Transverse colon (tissue), 4 donors: ENCODE results near the gene PSMD3. TPM values are rescaled to one million over a fixed set of nuclear protein-coding genes. Genes with fewer than 3 reads are reported as not detected.

Experiments used
- DNase-seq: peaks from one replicate; pipeline ENCODE4 v3.0.0-alpha.2; 2019
- H3K27ac ChIP-seq, 4 donors: fragments of 200-600 bp; sonication (generic); 2 replicates each; pipeline ENCODE4 v1.5.1; 2016 to 2018; ENCODE audit warnings: inconsistent platforms in 4 of 4
- H3K27me3 ChIP-seq: fragments of 200-600 bp; sonication (generic); 2 replicates; pipeline ENCODE4 v1.5.1; 2017; ENCODE audit warnings: inconsistent platforms
- H3K36me3 ChIP-seq, 4 donors: fragments of 200-600 bp; sonication (generic); 2 replicates each; pipeline ENCODE4 v1.5.1; 2017 to 2019; ENCODE audit warnings: inconsistent platforms in 4 of 4
- H3K4me1 ChIP-seq, 4 donors: fragments of 200-600 bp; sonication (generic); 2 replicates each; pipeline ENCODE4 v1.5.1; 2017 to 2020; ENCODE audit warnings: inconsistent platforms in 4 of 4
- H3K4me3 ChIP-seq, 4 donors: fragments of 200-600 bp; sonication (generic); 1 replicate in 1 of 4; 2 replicates in 3 of 4; pipeline versions ENCODE4 v1.5.1 to v1.6.1; 2017 to 2019; ENCODE audit warnings: inconsistent platforms in 4 of 4
- H3K9me3 ChIP-seq, 2 donors: fragments of 200-600 bp; sonication (generic); 2 replicates each; pipeline ENCODE4 v1.5.1; 2017 to 2019; ENCODE audit warnings: inconsistent platforms in 2 of 2
- EP300 ChIP-seq: sonication (generic); formaldehyde crosslinking; IDR thresholded peaks from one replicate; pipeline ENCODE4 v1.6.1; 2017; ENCODE audit warnings: antibody characterized with exemption, low read depth
- POLR2A ChIP-seq: fragments of 450-650 bp; IDR thresholded peaks from one replicate; pipeline ENCODE4 v1.6.1; 2016; ENCODE audit warnings: antibody characterized with exemption, mild to moderate bottlenecking, moderate library complexity
- POLR2AphosphoS5 ChIP-seq, 3 donors: sonication (generic); formaldehyde crosslinking; IDR thresholded peaks; one replicate each; pipeline ENCODE4 v1.6.1; 2016; ENCODE audit warnings: antibody characterized with exemption in 3 of 3
- WGBS, 2 donors: methylation state at CpG; one replicate each; pipeline ENCODE4 v1.1.5; 2018; ENCODE audit warnings: low coverage in 1 of 2; 5-methylcytosine and 5-hydroxymethylcytosine counted together
- in situ Hi-C, 4 donors: fragments of 200-750 bp; cut with MboI; loops; one replicate each; pipeline versions ENCODE4 v1.15.0 to v1.15.1; 2017; ENCODE audit warnings: low sequenced_read_pairs in 3 of 4, low pct_ligation_motif_present in 1 of 4, low pct_unique_long_range_greater_than_20kb in 1 of 4
- intact Hi-C: fragments of 100-400 bp; cut with DNase I; formaldehyde crosslinking; loops from one replicate; pipeline ENCODE4 v1.15.1; 2023; ENCODE audit warnings: low total_unique reads
- total RNA-seq, 4 donors: library from RNA; depleted of rRNA; stranded (reverse); fragments of >200 nt; gene quantifications; one replicate each; pipeline ENCODE4 v1.1.0, GENCODE V29; 2016
- TF ChIP-seq, protein P1 (sequence below), 5 experiments: fragments of 200-600 bp in 3 of 5; fragments of 450-650 bp in 2 of 5; sonication (generic) in 3 of 5; IDR thresholded peaks; 1 replicate in 2 of 5; 2 replicates in 3 of 5; pipeline ENCODE4 v1.5.1; 2016 to 2017; ENCODE audit warnings: antibody characterized with exemption in 5 of 5, inconsistent platforms in 3 of 5, mild to moderate bottlenecking in 2 of 5, moderate library complexity in 1 of 5

The PSMD3 gene
- total RNA-seq, 4 donors from 2014 or later, result 80.7 to 117 (median 112) TPM

DNA sequence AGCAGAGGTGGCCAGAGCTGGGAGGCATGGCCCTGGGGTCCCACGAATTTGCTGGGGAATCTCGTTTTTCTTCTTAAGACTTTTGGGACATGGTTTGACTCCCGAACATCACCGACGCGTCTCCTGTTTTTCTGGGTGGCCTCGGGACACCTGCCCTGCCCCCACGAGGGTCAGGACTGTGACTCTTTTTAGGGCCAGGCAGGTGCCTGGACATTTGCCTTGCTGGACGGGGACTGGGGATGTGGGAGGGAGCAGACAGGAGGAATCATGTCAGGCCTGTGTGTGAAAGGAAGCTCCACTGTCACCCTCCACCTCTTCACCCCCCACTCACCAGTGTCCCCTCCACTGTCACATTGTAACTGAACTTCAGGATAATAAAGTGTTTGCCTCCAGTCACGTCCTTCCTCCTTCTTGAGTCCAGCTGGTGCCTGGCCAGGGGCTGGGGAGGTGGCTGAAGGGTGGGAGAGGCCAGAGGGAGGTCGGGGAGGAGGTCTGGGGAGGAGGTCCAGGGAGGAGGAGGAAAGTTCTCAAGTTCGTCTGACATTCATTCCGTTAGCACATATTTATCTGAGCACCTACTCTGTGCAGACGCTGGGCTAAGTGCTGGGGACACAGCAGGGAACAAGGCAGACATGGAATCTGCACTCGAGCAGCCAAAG, 36.9 kb downstream of the PSMD3 start:
- WGBS, 2 donors, result 55% methylated on average over 15 of the region's 15 CpGs; no CpG with 5 or more reads in 1 of the 2 donors
- TF ChIP-seq POLR2A, result no peak
- H3K4me3 ChIP-seq, result no peak overlapping the region
- H3K36me3 ChIP-seq, result peaks cover 0 to 9% (median 3%) of the 10 kb centered on the region in 4 donors
- H3K27ac ChIP-seq, result peak overlapping the region in 3 of 4 donors; percentile 51 to 74 (median 59)
- DNase-seq, result no peak
- intact Hi-C loops (loop anchor here (10.0 kb wide), 2 partner anchors 107 to 177 kb away; partner anchors contain the start of gene MSL1), in situ Hi-C loops (loop anchor here in 1 of 4 donors (25.0 kb wide), 1 partner anchor 270 kb away; the partner anchor contains the start of gene CDC6)
- H3K27me3 ChIP-seq, result no peaks in the 10 kb centered on the region
- H3K9me3 ChIP-seq, result no peaks in the 10 kb centered on the region
- peaks cover 24 to 54% (median 40%) of the 10 kb centered on the region in 4 donors for H3K4me1 ChIP-seq

GRCh38 chr17:40018211-40019121, 37.9 kb downstream of the PSMD3 start:
- Histone ChIP-seq H3K4me1 (peaks cover 24 to 62% (median 48%) of the 10 kb centered on the region in 4 donors), H3K4me3 (no peak overlapping the region), H3K36me3 (peaks cover 0 to 13% (median 4%) of the 10 kb centered on the region in 4 donors), H3K27me3 (no peaks in the 10 kb centered on the region), H3K9me3 (no peaks in the 10 kb centered on the region), H3K27ac (peak overlapping the region in 3 of 4 donors; percentile 51 to 74 (median 59))
- 55% methylated on average over 12 of the region's 15 CpGs; no CpG with 5 or more reads in 1 of the 2 donors for WGBS, 2 donors
- TF ChIP-seq EP300, result no peak
- TF ChIP-seq, protein P1, sequence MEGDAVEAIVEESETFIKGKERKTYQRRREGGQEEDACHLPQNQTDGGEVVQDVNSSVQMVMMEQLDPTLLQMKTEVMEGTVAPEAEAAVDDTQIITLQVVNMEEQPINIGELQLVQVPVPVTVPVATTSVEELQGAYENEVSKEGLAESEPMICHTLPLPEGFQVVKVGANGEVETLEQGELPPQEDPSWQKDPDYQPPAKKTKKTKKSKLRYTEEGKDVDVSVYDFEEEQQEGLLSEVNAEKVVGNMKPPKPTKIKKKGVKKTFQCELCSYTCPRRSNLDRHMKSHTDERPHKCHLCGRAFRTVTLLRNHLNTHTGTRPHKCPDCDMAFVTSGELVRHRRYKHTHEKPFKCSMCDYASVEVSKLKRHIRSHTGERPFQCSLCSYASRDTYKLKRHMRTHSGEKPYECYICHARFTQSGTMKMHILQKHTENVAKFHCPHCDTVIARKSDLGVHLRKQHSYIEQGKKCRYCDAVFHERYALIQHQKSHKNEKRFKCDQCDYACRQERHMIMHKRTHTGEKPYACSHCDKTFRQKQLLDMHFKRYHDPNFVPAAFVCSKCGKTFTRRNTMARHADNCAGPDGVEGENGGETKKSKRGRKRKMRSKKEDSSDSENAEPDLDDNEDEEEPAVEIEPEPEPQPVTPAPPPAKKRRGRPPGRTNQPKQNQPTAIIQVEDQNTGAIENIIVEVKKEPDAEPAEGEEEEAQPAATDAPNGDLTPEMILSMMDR (IDR thresholded peaks at IDR 0.05), result no peak
- intact Hi-C loops (loop anchor here (10.0 kb wide), 2 partner anchors 106 to 176 kb away; partner anchors contain the start of gene MSL1), in situ Hi-C loops (loop anchor here in 1 of 4 donors (25.0 kb wide), 1 partner anchor 269 kb away; the partner anchor contains the start of gene CDC6)
- DNase-seq, result no peak

DNA sequence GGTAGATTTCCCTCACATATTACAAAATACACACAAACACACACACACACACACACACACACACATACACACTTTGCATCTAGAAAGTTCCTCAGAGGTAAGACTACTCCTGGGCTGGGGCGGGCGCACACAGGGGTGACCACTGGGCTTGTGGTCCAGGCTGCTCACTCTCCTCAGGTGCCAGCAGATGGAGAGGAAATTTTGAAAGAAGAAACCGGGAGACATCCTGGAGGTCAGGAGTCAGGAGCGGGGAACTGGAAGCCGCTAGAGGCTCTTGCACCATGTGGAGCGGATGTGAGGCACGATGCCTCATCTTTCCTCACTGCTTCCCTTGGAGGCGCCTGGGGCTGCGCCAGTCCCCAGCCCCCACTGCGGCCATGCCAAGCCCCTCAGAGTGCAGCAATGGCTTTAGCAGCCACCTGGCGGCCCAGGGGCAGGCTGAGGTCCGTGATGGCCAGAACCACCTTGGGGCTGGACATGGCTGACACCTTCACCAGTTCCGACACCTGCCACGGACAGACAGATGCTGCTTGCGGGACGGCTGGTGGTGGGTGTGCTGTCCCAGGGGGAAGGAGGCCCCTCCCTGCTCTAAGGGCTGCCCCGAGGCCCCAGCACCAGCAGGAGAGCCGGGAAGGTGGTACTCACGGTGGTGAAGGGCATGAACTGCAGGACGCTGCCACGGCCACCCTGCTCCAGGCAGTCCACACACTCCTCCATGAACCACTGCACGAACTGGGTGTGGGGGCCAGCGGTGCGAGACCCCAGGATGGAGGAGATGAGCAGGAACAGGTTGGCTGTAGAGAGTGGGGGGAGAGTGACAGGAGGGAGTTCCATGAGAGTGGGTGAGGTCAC, 38.8 kb downstream of the PSMD3 start:
- peaks cover 0 to 13% (median 4%) of the 10 kb centered on the region in 4 donors for H3K36me3 ChIP-seq
- H3K27me3 ChIP-seq, result no peaks in the 10 kb centered on the region
- no peak for TF ChIP-seq POLR2AphosphoS5 (IDR thresholded peaks at IDR 0.05)
- TF ChIP-seq, protein P1 (IDR thresholded peaks at IDR 0.05), result no peak
- TF ChIP-seq POLR2A, result no peak
- TF ChIP-seq EP300, result no peak
- 80 to 84% methylated on average over 6 to 20 of the region's 24 CpGs for WGBS, 2 donors
- peaks cover 19 to 62% (median 50%) of the 10 kb centered on the region in 4 donors for H3K4me1 ChIP-seq
- H3K27ac ChIP-seq, result peak overlapping the region in 3 of 4 donors; percentile 51 to 74 (median 59)
- H3K9me3 ChIP-seq, result no peaks in the 10 kb centered on the region
- in situ Hi-C loops (loop anchor here in 1 of 4 donors (25.0 kb wide), 1 partner anchor 268 kb away; the partner anchor contains the start of gene CDC6), intact Hi-C loops (loop anchor here (10.0 kb wide), 2 partner anchors 105 to 175 kb away; partner anchors contain the start of gene MSL1)
- H3K4me3 ChIP-seq, result no peak overlapping the region
- no peak for DNase-seq

DNA sequence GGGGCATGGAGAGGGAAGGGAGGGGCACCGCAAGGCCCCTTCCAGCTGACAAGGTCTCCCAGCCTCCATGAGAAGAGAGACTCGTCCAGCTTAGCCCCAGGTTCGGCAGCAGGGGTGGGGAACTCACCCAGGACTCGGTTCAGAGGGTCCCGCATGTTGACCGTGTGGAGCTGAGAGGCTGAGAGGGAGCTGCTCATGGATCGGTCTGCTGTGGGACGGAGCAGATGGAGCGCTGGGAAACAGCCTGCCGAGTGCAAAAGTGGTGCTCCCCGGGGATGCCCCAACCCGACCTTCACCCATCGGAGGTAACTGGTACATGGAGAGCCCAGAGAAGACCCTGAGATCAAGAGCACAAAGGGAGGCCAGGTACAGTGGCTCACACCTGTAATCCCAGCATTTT, 39.5 kb downstream of the PSMD3 start:
- Histone ChIP-seq H3K4me1 (peaks cover 15 to 61% (median 49%) of the 10 kb centered on the region in 4 donors), H3K27ac (no peak overlapping the region), H3K36me3 (peaks cover 0 to 13% (median 4%) of the 10 kb centered on the region in 4 donors), H3K4me3 (no peak overlapping the region), H3K9me3 (no peaks in the 10 kb centered on the region), H3K27me3 (no peaks in the 10 kb centered on the region)
- in situ Hi-C loops (loop anchor here in 1 of 4 donors (25.0 kb wide), 1 partner anchor 267 kb away; the partner anchor contains the start of gene CDC6), intact Hi-C loops (no loop called here)
- no peak for DNase-seq
- WGBS, 2 donors, result 87 to 91% methylated on average over 6 to 13 of the region's 13 CpGs
- TF ChIP-seq, protein P1 (IDR thresholded peaks at IDR 0.05), result no peak
- TF ChIP-seq EP300, result no peak
- no peak for TF ChIP-seq POLR2AphosphoS5 (IDR thresholded peaks at IDR 0.05)
- TF ChIP-seq POLR2A, result no peak
